GM12878 (cell line): ENCODE results near the gene ANLN. TPM values are rescaled to one million over a fixed set of nuclear protein-coding genes. Genes with fewer than 3 reads are reported as not detected.

Experiments used
- ATAC-seq: fragments of 200-7000 bp; cut with Tn5 transposase; 3 replicates; pipeline ENCODE4 v1.9.1; 2020; ENCODE audit warnings: mild to moderate bottlenecking, moderate library complexity
- Bru-seq: library from RNA; stranded (reverse); fragments of 400-500 nt; gene quantifications from one replicate; lab custom pipeline; 2021; lab: Mats Ljungman, UMichigan
- BruChase-seq, 2 experiments: library from RNA; stranded (reverse); fragments of 400-500 nt; gene quantifications; one replicate each; lab custom pipeline; 2021; lab: Mats Ljungman, UMichigan
- BruUV-seq: library from RNA; stranded (reverse); fragments of 400-500 nt; replicated peaks from 2 replicates; lab custom pipeline; 2021; lab: Mats Ljungman, UMichigan
- CTCF ChIA-PET: fragments of 300-600 bp; sonication (Branson Sonifier 250); formaldehyde crosslinking; extraction: SDS; loops from one replicate; lab custom pipeline; 2021; ENCODE audit warnings: inconsistent platforms; lab: Yijun Ruan, JAX
- POLR2A ChIA-PET: fragments of 350-600 bp; formaldehyde crosslinking; extraction: SDS; loops from one replicate; lab custom pipeline; 2021; ENCODE audit warnings: inconsistent platforms; lab: Charles Lee
- RAD21 ChIA-PET: fragments of 300-600 bp; sonication (Branson Sonifier 250); formaldehyde crosslinking; loops from one replicate; lab custom pipeline; 2023; ENCODE audit warnings: antibody characterized with exemption; ENCODE audit not compliant: unreplicated experiment; lab: Charles Lee
- SMC1A ChIA-PET: fragments of 300-600 bp; sonication (Branson Sonifier 250); formaldehyde crosslinking; loops from one replicate; lab custom pipeline; 2023; ENCODE audit not compliant: unreplicated experiment, uncharacterized antibody; lab: Charles Lee
- DNase-seq: peaks from one replicate; pipeline ENCODE4 v3.0.0-alpha.2; 2011; ENCODE audit warnings: low read depth, low spot score
- FAIRE-seq: peaks from 3 replicates; lab custom pipeline; 2011; peaks lifted over from hg19 to GRCh38; lab: Jason Lieb, UNC
- H2AFZ ChIP-seq: 2 replicates; pipeline ENCODE4 v1.6.0; 2011; ENCODE audit warnings: low read depth, low read length, control low read depth; ENCODE audit not compliant: control insufficient read depth
- H3K27ac ChIP-seq: 2 replicates; pipeline ENCODE4 v1.5.1; 2011; ENCODE audit warnings: control low read depth; ENCODE audit not compliant: control insufficient read depth, insufficient read depth
- H3K27me3 ChIP-seq, 2 experiments: replicated peaks in 1 of 2; 2 replicates each; pipeline versions ENCODE4 v1.6.0 to v1.6.1; 2011; ENCODE audit warnings: low read length in 1 of 2; ENCODE audit not compliant: control insufficient read depth in 2 of 2, insufficient read depth in 2 of 2
- H3K36me3 ChIP-seq, 2 experiments: 2 replicates each; pipeline ENCODE4 v1.5.1; 2011; ENCODE audit warnings: low read length in 1 of 2; ENCODE audit not compliant: control insufficient read depth in 2 of 2, insufficient read depth in 2 of 2
- H3K4me1 ChIP-seq: 2 replicates; pipeline ENCODE4 v1.6.1; 2011; ENCODE audit warnings: mild to moderate bottlenecking, low read length, moderate library complexity, mixed read lengths; ENCODE audit not compliant: control insufficient read depth, insufficient read depth
- H3K4me2 ChIP-seq: 2 replicates; pipeline ENCODE4 v1.6.0; 2011; ENCODE audit warnings: control low read depth; ENCODE audit not compliant: control insufficient read depth, insufficient read depth
- H3K4me3 ChIP-seq: fragments of 200-600 bp; sonication (generic); 2 replicates; pipeline ENCODE4 v1.5.1; 2016
- H3K79me2 ChIP-seq: 2 replicates; pipeline ENCODE4 v1.6.0; 2011; ENCODE audit warnings: low read length; ENCODE audit not compliant: control insufficient read depth, insufficient read depth
- H3K9ac ChIP-seq: 2 replicates; pipeline ENCODE4 v1.8.0; 2011; ENCODE audit warnings: low read length, control low read depth, mixed read lengths; ENCODE audit not compliant: control insufficient read depth, insufficient read depth
- H3K9me3 ChIP-seq: replicated peaks from 3 replicates; pipeline ENCODE4 v1.5.1; 2011; ENCODE audit warnings: mild to moderate bottlenecking, low read length; ENCODE audit not compliant: control insufficient read depth, insufficient read depth
- H4K20me1 ChIP-seq: 2 replicates; pipeline ENCODE4 v1.6.0; 2011; ENCODE audit not compliant: control insufficient read depth, insufficient read depth
- CHD1 ChIP-seq: IDR thresholded peaks from 2 replicates; pipeline ENCODE4 v1.6.1; 2012; ENCODE audit warnings: low read depth, low read length, improper control_type of control experiment
- ESRRA ChIP-seq: IDR thresholded peaks from 2 replicates; pipeline ENCODE4 v1.6.1; 2012; ENCODE audit warnings: mild to moderate bottlenecking, low read length, improper control_type of control experiment
- IKZF2 ChIP-seq, 2 experiments: fragments of 450-650 bp; IDR thresholded peaks; 2 replicates each; pipeline ENCODE4 v1.6.1; 2017; ENCODE audit warnings: mild to moderate bottlenecking in 2 of 2, moderate library complexity in 2 of 2
- MEF2B ChIP-seq: fragments of 450-650 bp; IDR thresholded peaks from 2 replicates; pipeline ENCODE4 v1.6.1; 2018; ENCODE audit warnings: mild to moderate bottlenecking, moderate library complexity; ENCODE audit not compliant: partially characterized antibody, poor library complexity, severe bottlenecking
- MTA2 ChIP-seq: fragments of 450-650 bp; IDR thresholded peaks from 2 replicates; pipeline ENCODE4 v1.6.1; 2016; ENCODE audit warnings: low read depth, mild to moderate bottlenecking, moderate library complexity
- MTA3 ChIP-seq: IDR thresholded peaks from 2 replicates; pipeline ENCODE4 v1.6.1; 2012; ENCODE audit warnings: low read length, inconsistent platforms, borderline replicate concordance
- NRF1 ChIP-seq: conservative IDR thresholded peaks from 2 replicates; pipeline ENCODE4 v1.6.1; 2011; ENCODE audit warnings: mild to moderate bottlenecking, low read depth, low read length, improper control_type of control experiment
- PAX8 ChIP-seq: fragments of 450-650 bp; IDR thresholded peaks from 2 replicates; pipeline ENCODE4 v1.6.1; 2017; ENCODE audit warnings: mild to moderate bottlenecking, moderate library complexity
- TAF1 ChIP-seq: IDR thresholded peaks from 2 replicates; pipeline ENCODE4 v1.6.1; 2011; ENCODE audit warnings: mild to moderate bottlenecking, low read depth, low read length, borderline replicate concordance
- YBX1 ChIP-seq: fragments of 450-650 bp; IDR thresholded peaks from 2 replicates; pipeline ENCODE4 v1.6.1; 2016; ENCODE audit warnings: antibody characterized with exemption
- ZNF622 ChIP-seq: fragments of 450-650 bp; IDR thresholded peaks from 2 replicates; pipeline ENCODE4 v1.6.1; 2017; ENCODE audit warnings: mild to moderate bottlenecking, inconsistent platforms
- WGBS: methylation state at CpG from one replicate; pipeline ENCODE4 v1.1.6; 2016; ENCODE audit warnings: low lambda C conversion rate; ENCODE audit not compliant: insufficient replicate concordance, insufficient coverage; ENCODE audit errors: missing lambda C conversion rate; 5-methylcytosine and 5-hydroxymethylcytosine counted together
- in situ Hi-C: fragments of 300-500 bp; cut with MboI; formaldehyde crosslinking; loops from 9 replicates; pipeline ENCODE4 v1.14.3; 2018; ENCODE audit warnings: mixed read lengths
- intact Hi-C: fragments of 100-400 bp; cut with micrococcal nuclease; formaldehyde crosslinking; loops from one replicate; pipeline ENCODE4 v1.14.2; 2022; ENCODE audit not compliant: unreplicated experiment
- long read RNA-seq, 2 experiments: library from polyadenylated mRNA; unstranded; transcript quantifications; one replicate each; pipeline ENCODE4 v2.0.0, GENCODE V29; 2019 to 2020
- polyA minus RNA-seq, 3 experiments: library from RNA; depleted of rRNA, polyadenylated mRNA; stranded (reverse); fragments of >200 nt; gene quantifications; 2 replicates each; pipeline ENCODE4 v1.2.3, GENCODE V29; 2011
- polyA plus RNA-seq, 11 experiments: library from polyadenylated mRNA; depleted of rRNA in 4 of 11; unstranded in 6 of 11; stranded (reverse) in 5 of 11; fragments of >200 nt; fragmentation: Nextera tagmentation in 4 of 11; fragmentation: Illumina TruSeq in 1 of 11; extraction: Ambion mirVana in 4 of 11; extraction: Trizol in 1 of 11; gene quantifications; 1 replicate in 1 of 11; 2 replicates in 10 of 11; pipeline versions ENCODE4 v1.2.1 to v1.2.3, GENCODE V29; 2011 to 2016; ENCODE audit warnings: inconsistent platforms in 2 of 11, missing spikeins in 2 of 11, low read depth in 1 of 11
- total RNA-seq, 4 experiments: library from RNA; depleted of rRNA in 3 of 4; stranded (reverse); fragments of >200 nt in 3 of 4; fragmentation: Illumina TruSeq in 1 of 4; extraction: Trizol in 1 of 4; gene quantifications; 2 replicates each; pipeline versions ENCODE4 v1.2.1 to v1.2.3, GENCODE V29; 2013 to 2021
- TF ChIP-seq, protein P1 (sequence below): IDR thresholded peaks from 2 replicates; pipeline ENCODE4 v1.6.1; 2012; ENCODE audit warnings: low read depth, low read length, improper control_type of control experiment

ANLN gene, protein sequence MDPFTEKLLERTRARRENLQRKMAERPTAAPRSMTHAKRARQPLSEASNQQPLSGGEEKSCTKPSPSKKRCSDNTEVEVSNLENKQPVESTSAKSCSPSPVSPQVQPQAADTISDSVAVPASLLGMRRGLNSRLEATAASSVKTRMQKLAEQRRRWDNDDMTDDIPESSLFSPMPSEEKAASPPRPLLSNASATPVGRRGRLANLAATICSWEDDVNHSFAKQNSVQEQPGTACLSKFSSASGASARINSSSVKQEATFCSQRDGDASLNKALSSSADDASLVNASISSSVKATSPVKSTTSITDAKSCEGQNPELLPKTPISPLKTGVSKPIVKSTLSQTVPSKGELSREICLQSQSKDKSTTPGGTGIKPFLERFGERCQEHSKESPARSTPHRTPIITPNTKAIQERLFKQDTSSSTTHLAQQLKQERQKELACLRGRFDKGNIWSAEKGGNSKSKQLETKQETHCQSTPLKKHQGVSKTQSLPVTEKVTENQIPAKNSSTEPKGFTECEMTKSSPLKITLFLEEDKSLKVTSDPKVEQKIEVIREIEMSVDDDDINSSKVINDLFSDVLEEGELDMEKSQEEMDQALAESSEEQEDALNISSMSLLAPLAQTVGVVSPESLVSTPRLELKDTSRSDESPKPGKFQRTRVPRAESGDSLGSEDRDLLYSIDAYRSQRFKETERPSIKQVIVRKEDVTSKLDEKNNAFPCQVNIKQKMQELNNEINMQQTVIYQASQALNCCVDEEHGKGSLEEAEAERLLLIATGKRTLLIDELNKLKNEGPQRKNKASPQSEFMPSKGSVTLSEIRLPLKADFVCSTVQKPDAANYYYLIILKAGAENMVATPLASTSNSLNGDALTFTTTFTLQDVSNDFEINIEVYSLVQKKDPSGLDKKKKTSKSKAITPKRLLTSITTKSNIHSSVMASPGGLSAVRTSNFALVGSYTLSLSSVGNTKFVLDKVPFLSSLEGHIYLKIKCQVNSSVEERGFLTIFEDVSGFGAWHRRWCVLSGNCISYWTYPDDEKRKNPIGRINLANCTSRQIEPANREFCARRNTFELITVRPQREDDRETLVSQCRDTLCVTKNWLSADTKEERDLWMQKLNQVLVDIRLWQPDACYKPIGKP
- total RNA-seq (2013; cell fraction: nucleolus; rRNA removed), result 56.9 and 69.1 TPM in 2 replicates
- total RNA-seq (2014; rRNA removed), result 24.6 and 26.0 TPM in 2 replicates
- 30.0 and 32.1 TPM in 2 replicates for total RNA-seq (2014; rRNA removed; fragmentation: Illumina TruSeq; extraction: Trizol)
- total RNA-seq (2021), result 29.1 and 30.3 TPM in 2 replicates
- 3.4 TPM for polyA plus RNA-seq (2011; ENCODE audit: low read depth)
- 19.5 and 20.1 TPM in 2 replicates for polyA plus RNA-seq (2011; rRNA removed)
- 18.0 and 21.6 TPM in 2 replicates for polyA plus RNA-seq (2011; cell fraction: cytosol; rRNA removed)
- polyA plus RNA-seq (2011; cell fraction: nucleus; rRNA removed), result 32.5 and 49.3 TPM in 2 replicates
- 5.2 and 7.8 TPM in 2 replicates for polyA plus RNA-seq (2012)
- 24.7 and 30.5 TPM in 2 replicates for polyA plus RNA-seq (2014; fragmentation: Illumina TruSeq; extraction: Trizol)
- polyA plus RNA-seq (2014; fragmentation: Nextera tagmentation; extraction: Ambion mirVana), result 10 to 100 TPM in 1 of 2 experiments, 1 to 10 TPM in 1; 9.5 to 10.6 TPM
- polyA plus RNA-seq (2014; rRNA removed), result 12.3 and 14.0 TPM in 2 replicates
- polyA plus RNA-seq (2016; fragmentation: Nextera tagmentation; extraction: Ambion mirVana), result 10 to 100 TPM; 23.8 to 25.4 TPM
- 79.8 and 82.1 TPM in 2 replicates for polyA minus RNA-seq (2011; rRNA and poly(A)+ RNA removed)
- 27.5 and 32.7 TPM in 2 replicates for polyA minus RNA-seq (2011; cell fraction: cytosol; rRNA and poly(A)+ RNA removed)
- 36.2 and 48.2 TPM in 2 replicates for polyA minus RNA-seq (2011; cell fraction: nucleus; rRNA and poly(A)+ RNA removed)
- Bru-seq, nascent RNA, result percentile 77 among the genes with signal in this experiment
- percentile 71 among the genes with signal in this experiment for BruChase-seq, experiment 1, labeled RNA remaining after a 6-hour chase
- BruChase-seq, experiment 2, labeled RNA remaining after a 2-hour chase, result percentile 80 among the genes with signal in this experiment
- long read RNA-seq, experiment 1, partial matches to known transcripts, result 2 of 3 reads
- long read RNA-seq, experiment 1, other reads (novel, unspliced or antisense), result 1 of 3 reads
- long read RNA-seq, experiment 2, partial matches to known transcripts, result 57 of 59 reads
- long read RNA-seq, experiment 2, other reads (novel, unspliced or antisense), result 2 of 59 reads

GRCh38 chr7:36389371-36390198 lies at the start of gene ANLN:
Gene ANLN, plus strand, starts transcription at chr7:36389862. Its CDS starts 165 bp downstream, at chr7:36390027.
- CTCF ChIA-PET, result interaction anchor here (1.3 to 3.0 kb wide), 2 partner anchors 23 to 587 kb away, joined by 4 to 17 read pairs; a partner anchor contains a TSS
- in situ Hi-C loops, result no loop called here
- no peak for TF ChIP-seq MTA2
- no peak for TF ChIP-seq ESRRA
- TF ChIP-seq YBX1, result no peak
- peak; percentile 29 for TF ChIP-seq MEF2B
- TF ChIP-seq MTA3, result no peak
- 0 out of 4 replicates have a peak, but pooled peaks have one; percentile 13 to 41 for TF ChIP-seq IKZF2 (IDR thresholded peaks at IDR 0.05)
- no peak for TF ChIP-seq ZNF622
- TF ChIP-seq PAX8, result no peak
- TF ChIP-seq, protein P1, sequence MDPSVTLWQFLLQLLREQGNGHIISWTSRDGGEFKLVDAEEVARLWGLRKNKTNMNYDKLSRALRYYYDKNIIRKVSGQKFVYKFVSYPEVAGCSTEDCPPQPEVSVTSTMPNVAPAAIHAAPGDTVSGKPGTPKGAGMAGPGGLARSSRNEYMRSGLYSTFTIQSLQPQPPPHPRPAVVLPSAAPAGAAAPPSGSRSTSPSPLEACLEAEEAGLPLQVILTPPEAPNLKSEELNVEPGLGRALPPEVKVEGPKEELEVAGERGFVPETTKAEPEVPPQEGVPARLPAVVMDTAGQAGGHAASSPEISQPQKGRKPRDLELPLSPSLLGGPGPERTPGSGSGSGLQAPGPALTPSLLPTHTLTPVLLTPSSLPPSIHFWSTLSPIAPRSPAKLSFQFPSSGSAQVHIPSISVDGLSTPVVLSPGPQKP, result peak; percentile 33; the same call in 1 of the 2 replicates
- peak; percentile 73 for TF ChIP-seq NRF1
- TF ChIP-seq TAF1, result peak; percentile 62; the same call in 1 of the 2 replicates
- no peak for TF ChIP-seq CHD1

More at GRCh38 chr7:36389371-36390198, at the start of gene ANLN:
- no peaks in the 10 kb centered on the region for H3K4me1 ChIP-seq
- H2AFZ ChIP-seq, result peak within 1 kb of the TSS; percentile 94
- H3K27me3 ChIP-seq, result no peaks in the 10 kb centered on the region
- ChIA-PET SMC1A (interaction anchor here (1.1 kb wide), 2 partner anchors 16 to 52 kb away, joined by 3 read pairs; no protein-coding TSS in a partner anchor), POLR2A (interaction anchor here (1.3 kb wide), 1 partner anchor 1426 kb away, joined by 3 read pairs; no protein-coding TSS in a partner anchor), RAD21 (no interaction called here)
- no peaks in the 10 kb centered on the region for H3K9me3 ChIP-seq
- FAIRE-seq, result peak; percentile 64
- H3K36me3 ChIP-seq, result no peaks in the 10 kb centered on the region
- H3K79me2 ChIP-seq, result peaks cover 49% of the 10 kb centered on the region
- 6% methylated on average over 48 of the region's 68 CpGs for WGBS
- peak; percentile 90 for ATAC-seq
- peak within 1 kb of the TSS; percentile 62 for H3K27ac ChIP-seq
- H3K4me3 ChIP-seq, result peak within 1 kb of the TSS; percentile 93
- H3K9ac ChIP-seq, result peak within 1 kb of the TSS; percentile 77
- BruUV-seq, result no TSS peak
- intact Hi-C loops, result loop anchor here (2.0 kb wide), 1 partner anchor 23 kb away; a partner anchor contains a TSS
- peak within 1 kb of the TSS; percentile 89 for H3K4me2 ChIP-seq
- H4K20me1 ChIP-seq, result no peaks in the 10 kb centered on the region
- DNase-seq, result peak; percentile 28
